HepG2 (cell line): ENCODE results near the gene HERC4. TPM values are rescaled to one million over a fixed set of nuclear protein-coding genes. Genes with fewer than 3 reads are reported as not detected.

Source experiments
- AKAP8 ChIP-seq: sonication (generic); formaldehyde crosslinking; IDR thresholded peaks from 2 replicates; pipeline ENCODE4 v1.5.1; 2020; ENCODE audit warnings: mild to moderate bottlenecking, missing genetic modification reagents
- AKNA ChIP-seq: sonication (generic); formaldehyde crosslinking; IDR thresholded peaks from 2 replicates; pipeline ENCODE4 v1.4.0; 2020; ENCODE audit warnings: missing genetic modification reagents, borderline replicate concordance
- ARID5B ChIP-seq: IDR thresholded peaks from 2 replicates; pipeline ENCODE4 v1.4.0; 2020; ENCODE audit warnings: mild to moderate bottlenecking, missing genetic modification reagents
- CC2D1A ChIP-seq: sonication (generic); formaldehyde crosslinking; IDR thresholded peaks from 2 replicates; pipeline ENCODE4 v1.8.1; 2023; ENCODE audit warnings: mild to moderate bottlenecking, missing genetic modification reagents
- CEBPB ChIP-seq: IDR thresholded peaks from 2 replicates; pipeline ENCODE4 v1.6.1; 2011; ENCODE audit warnings: low read depth, low read length, improper control_type of control experiment, borderline replicate concordance
- ELF1 ChIP-seq: sonication (generic); formaldehyde crosslinking; IDR thresholded peaks from 2 replicates; pipeline ENCODE4 v1.4.0; 2020; ENCODE audit warnings: missing genetic modification reagents
- HIVEP1 ChIP-seq: sonication (generic); formaldehyde crosslinking; IDR thresholded peaks from 2 replicates; pipeline ENCODE4 v1.4.0; 2020; ENCODE audit warnings: mild to moderate bottlenecking, missing genetic modification reagents
- HNF4G ChIP-seq, 2 experiments: sonication (generic) in 1 of 2; formaldehyde crosslinking in 1 of 2; IDR thresholded peaks; 2 replicates each; pipeline versions ENCODE4 v1.4.0 to v1.6.1; 2011 to 2020; ENCODE audit warnings: borderline replicate concordance in 2 of 2, low read depth in 2 of 2, mild to moderate bottlenecking in 2 of 2, low read length in 1 of 2, missing genetic modification reagents in 1 of 2, moderate library complexity in 1 of 2
- KAT7 ChIP-seq: IDR thresholded peaks from 2 replicates; pipeline ENCODE4 v1.6.1; 2018; ENCODE audit warnings: borderline replicate concordance, missing compliant biosample characterization
- MAFK ChIP-seq, 2 experiments: IDR thresholded peaks in 1 of 2; conservative IDR thresholded peaks in 1 of 2; 2 replicates each; pipeline ENCODE4 v1.6.1; 2011; ENCODE audit warnings: improper control_type of control experiment in 2 of 2, low read length in 2 of 2
- PPARG ChIP-seq: conservative IDR thresholded peaks from 2 replicates; pipeline ENCODE4 v1.6.1; 2016; ENCODE audit warnings: missing biosample characterization, missing genetic modification reagents
- PRDM4 ChIP-seq: sonication (generic); formaldehyde crosslinking; IDR thresholded peaks from 2 replicates; pipeline ENCODE4 v1.9.0; 2021; ENCODE audit warnings: missing genetic modification reagents, borderline replicate concordance
- SMARCE1 ChIP-seq: fragments of 450-650 bp; IDR thresholded peaks from 2 replicates; pipeline ENCODE4 v1.6.1; 2017; ENCODE audit warnings: borderline replicate concordance
- TOPORS ChIP-seq: sonication (generic); formaldehyde crosslinking; IDR thresholded peaks from 2 replicates; pipeline ENCODE4 v1.8.0; 2023; ENCODE audit warnings: mild to moderate bottlenecking, missing genetic modification reagents
- ZBTB42 ChIP-seq: sonication (generic); formaldehyde crosslinking; IDR thresholded peaks from 2 replicates; pipeline ENCODE4 v1.5.0; 2020; ENCODE audit warnings: mild to moderate bottlenecking, missing genetic modification reagents
- ZNF484 ChIP-seq: sonication (generic); formaldehyde crosslinking; IDR thresholded peaks from 2 replicates; pipeline ENCODE4 v1.5.1; 2020; ENCODE audit warnings: mild to moderate bottlenecking, low read depth, missing genetic modification reagents, borderline replicate concordance
- ZNF781 ChIP-seq: sonication (generic); formaldehyde crosslinking; IDR thresholded peaks from 2 replicates; pipeline ENCODE4 v1.5.1; 2020; ENCODE audit warnings: borderline replicate concordance, mild to moderate bottlenecking, missing genetic modification reagents; ENCODE audit errors: not compliant biosample characterization
- polyA plus RNA-seq, 8 experiments: library from polyadenylated mRNA; depleted of rRNA in 3 of 8; stranded (reverse) in 7 of 8; unstranded in 1 of 8; fragments of >200 nt; fragmentation: Illumina TruSeq in 4 of 8; extraction: Trizol in 4 of 8; gene quantifications; 2 replicates each; pipeline versions ENCODE4 v1.2.1 to v1.2.3, GENCODE V29; 2011 to 2016; ENCODE audit warnings: low read depth in 4 of 8, missing spikeins in 1 of 8, mixed read lengths in 1 of 8; ENCODE audit not compliant: insufficient read depth in 1 of 8
- total RNA-seq, 5 experiments: library from RNA; depleted of rRNA; stranded (reverse); fragments of >200 nt; fragmentation: Illumina TruSeq; extraction: Trizol; gene quantifications; 2 replicates each; pipeline ENCODE4 v1.2.3, GENCODE V29; 2016; ENCODE audit warnings: low read depth in 1 of 5

HERC4 gene
- total and polyA plus RNA-seq, 2 of the 13 experiments (the other 11 are each of a cell fraction or from before 2014, with no cell fraction given), result 9.8 to 20.2 TPM

- TF ChIP-seq MAFK (conservative IDR thresholded peaks at IDR 0.05 in 1 of 2, IDR thresholded peaks at IDR 0.05 in 1 of 2; ENCODE audit: low read length in 2 of 2) (no peak), PRDM4 (CRISPR knock-in tag) (no peak), KAT7 (CRISPR knock-in tag) (peak; percentile 74; the same call in 1 of the 2 replicates), SMARCE1 (no peak), PPARG (peak; percentile 41; the same call in 1 of the 2 replicates), TOPORS (CRISPR knock-in tag) (peak; percentile 74), ZBTB42 (CRISPR knock-in tag) (no peak), HNF4G (IDR thresholded peaks at IDR 0.05; ENCODE audit: borderline replicate concordance, low read depth, low read length) (no peak), HNF4G (CRISPR knock-in tag; IDR thresholded peaks at IDR 0.05; ENCODE audit: borderline replicate concordance, low read depth) (peak; percentile 77; the same call in 1 of the 2 replicates), ZNF484 (CRISPR knock-in tag) (no peak), CEBPB (no peak; the same call in 1 of the 2 replicates), ZNF781 (CRISPR knock-in tag) (peak; percentile 39), AKNA (CRISPR knock-in tag) (0 out of 2 replicates have a peak, but pooled peaks have one; percentile 19), AKAP8 (CRISPR knock-in tag) (no peak), CC2D1A (CRISPR knock-in tag) (no peak), ARID5B (CRISPR knock-in tag) (peak; percentile 87), HIVEP1 (CRISPR knock-in tag) (peak; percentile 98), ELF1 (peak; percentile 61; the same call in 1 of the 2 replicates)
Measured at GRCh38 chr10:67884313-67884841, 190.7 kb downstream of the HERC4 start, which contains the start of gene SIRT1 (continued).
